HEK293 (cell line): Measurements from ENCODE around the gene LSM10.

Experiments used
- CTCF ChIP-seq: fragments of 450-650 bp; formaldehyde crosslinking; IDR thresholded peaks from 2 replicates; pipeline ENCODE4 v1.5.1; 2016; ENCODE audit warnings: missing biosample characterization, missing genetic modification characterization
- TRIM28 ChIP-seq: IDR thresholded peaks from 2 replicates; pipeline ENCODE4 v1.6.1; 2011; ENCODE audit warnings: low read length, control low read depth, borderline replicate concordance
- ZNF132 ChIP-seq: fragments of 450-650 bp; formaldehyde crosslinking; IDR thresholded peaks from 2 replicates; pipeline ENCODE4 v1.5.1; 2017; ENCODE audit warnings: missing biosample characterization, missing genetic modification characterization, borderline replicate concordance
- ZNF416 ChIP-seq: fragments of 450-650 bp; formaldehyde crosslinking; IDR thresholded peaks from 2 replicates; pipeline ENCODE4 v1.5.1; 2016; ENCODE audit warnings: missing biosample characterization, missing genetic modification characterization
- ZNF549 ChIP-seq: fragments of 450-650 bp; IDR thresholded peaks from 2 replicates; pipeline ENCODE4 v1.5.1; 2018; ENCODE audit warnings: missing biosample characterization, missing genetic modification characterization, mild to moderate bottlenecking, inconsistent platforms, moderate library complexity

GRCh38 chr1:36420409-36420808, 22.7 kb upstream of the LSM10 start:
- no peak for TF ChIP-seq ZNF549 (tag by site-specific recombination)
- TF ChIP-seq CTCF (tag by site-specific recombination) = no peak
- TF ChIP-seq ZNF416 = no peak
- no peak for TF ChIP-seq ZNF132 (tag by site-specific recombination)
- no peak for TF ChIP-seq TRIM28
